TTC549 (cell line): ENCODE results near the gene AJAP1.

ENCODE experiments used
- FAIRE-seq: peaks from 2 replicates; lab custom pipeline; 2012; peaks lifted over from hg19 to GRCh38; lab: Jason Lieb, UNC

Gene AJAP1

DNA sequence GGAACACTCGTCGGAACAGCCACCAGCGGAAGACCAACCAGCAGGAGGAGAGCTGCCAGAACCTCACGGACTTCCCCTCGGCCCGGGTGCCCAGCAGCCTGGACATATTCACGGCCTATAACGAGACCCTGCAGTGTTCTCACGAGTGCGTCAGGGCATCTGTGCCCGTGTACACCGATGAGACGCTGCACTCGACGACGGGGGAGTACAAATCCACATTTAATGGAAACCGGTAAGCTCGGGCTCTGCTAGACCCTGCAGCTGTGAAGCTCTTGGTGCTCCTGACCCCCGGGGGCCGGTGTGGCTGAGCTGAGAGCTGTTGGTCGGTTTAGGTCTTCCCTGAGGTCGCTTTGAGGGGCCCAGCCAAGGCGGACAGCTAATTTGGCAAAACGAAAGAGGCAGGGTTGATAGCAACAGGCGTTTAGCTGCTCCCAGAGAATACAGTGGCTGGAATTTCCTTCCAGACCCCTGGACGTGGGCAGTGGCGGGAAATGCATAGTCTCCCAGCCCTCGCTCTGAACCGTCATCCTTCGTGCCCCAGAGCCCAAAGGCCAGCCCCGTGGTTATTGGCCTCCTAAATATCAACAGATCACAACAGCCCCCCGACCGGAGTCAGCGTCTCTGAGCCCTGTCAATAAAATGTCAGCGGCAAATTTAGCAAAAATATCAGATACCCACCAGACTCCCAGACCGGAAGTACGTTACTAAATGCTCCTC is 118.0 kb downstream of the AJAP1 start:
- no peak for FAIRE-seq

DNA sequence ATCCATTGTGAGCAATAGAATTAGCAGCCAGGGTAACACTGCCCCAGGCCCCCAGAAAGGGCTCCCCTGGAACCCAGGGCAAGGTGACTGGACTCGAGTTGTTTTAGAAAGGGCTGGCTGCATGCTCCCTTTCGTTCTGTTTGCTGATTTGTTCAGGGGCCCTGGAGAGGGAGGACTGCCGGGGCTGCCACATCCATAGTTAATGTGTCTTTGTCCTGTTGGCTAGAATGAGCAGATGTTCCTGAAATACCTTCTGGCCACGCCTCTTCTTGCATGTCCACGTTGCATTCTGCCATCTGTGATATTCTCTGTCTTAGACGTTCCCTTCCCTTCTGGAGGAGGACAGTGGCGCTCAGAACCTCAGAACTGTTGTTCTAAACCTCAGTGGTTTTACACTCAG is 118.8 kb downstream of the AJAP1 start:
- FAIRE-seq: no peak

DNA sequence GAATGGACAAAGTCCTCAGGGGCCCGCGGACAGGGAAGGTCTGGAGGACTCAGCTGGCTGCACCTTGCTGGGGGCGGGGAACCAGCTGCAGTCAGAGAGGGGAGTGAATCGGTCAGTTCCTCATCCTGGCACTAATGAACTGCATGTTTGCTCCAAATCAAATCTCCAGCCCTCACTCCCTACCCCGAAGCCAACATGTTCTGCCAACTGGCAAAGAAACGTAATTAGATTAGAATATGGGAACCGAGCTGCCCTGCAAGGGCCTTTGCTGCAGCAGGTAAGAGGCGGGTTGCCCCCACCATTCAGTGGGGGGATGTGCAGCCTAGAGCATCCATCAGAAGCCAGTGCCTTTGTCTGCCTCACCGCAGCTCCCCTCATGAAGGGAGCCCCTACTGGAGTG is 121.1 kb downstream of the AJAP1 start:
- FAIRE-seq: no peak

DNA sequence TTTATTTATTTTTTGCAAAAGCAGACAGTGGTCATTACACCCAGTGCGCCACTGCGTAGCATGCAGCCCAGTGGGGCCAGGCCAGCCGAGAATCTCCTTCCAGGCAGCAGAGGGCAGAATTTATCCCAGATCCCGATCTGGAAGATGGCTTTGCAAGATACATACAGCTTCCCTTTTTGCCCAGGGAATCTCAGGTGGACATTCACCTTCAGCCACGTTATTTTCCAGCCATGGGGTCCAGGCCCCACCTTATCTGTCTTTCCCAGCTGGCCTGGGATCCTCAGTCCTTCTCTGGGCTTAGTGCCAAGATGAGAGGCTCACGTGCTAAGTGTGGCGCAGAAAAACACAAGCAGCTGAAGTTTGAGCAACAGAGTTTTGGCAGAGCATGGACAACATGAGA is 123.6 kb downstream of the AJAP1 start:
- FAIRE-seq: no peak

DNA sequence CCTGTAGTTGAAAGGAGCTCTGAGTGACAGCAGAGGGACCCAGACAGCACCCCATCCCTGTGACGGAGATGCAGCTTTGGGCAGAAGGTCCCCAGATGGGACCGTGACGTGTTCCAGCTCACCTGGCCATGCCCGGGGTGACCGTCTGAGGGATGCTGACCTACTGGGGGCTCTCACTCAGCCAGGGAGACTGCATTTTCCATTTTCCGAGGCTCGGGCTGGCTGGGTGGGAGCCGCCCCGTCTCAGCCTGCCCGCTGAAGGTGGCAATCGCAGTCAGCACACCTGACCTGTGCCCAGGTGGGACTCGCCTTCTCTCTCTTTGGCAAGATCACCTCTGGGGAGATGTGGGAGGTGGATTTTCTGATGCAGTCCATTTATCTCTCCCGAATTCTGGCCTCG is 127.2 kb downstream of the AJAP1 start:
- FAIRE-seq: no peak

DNA sequence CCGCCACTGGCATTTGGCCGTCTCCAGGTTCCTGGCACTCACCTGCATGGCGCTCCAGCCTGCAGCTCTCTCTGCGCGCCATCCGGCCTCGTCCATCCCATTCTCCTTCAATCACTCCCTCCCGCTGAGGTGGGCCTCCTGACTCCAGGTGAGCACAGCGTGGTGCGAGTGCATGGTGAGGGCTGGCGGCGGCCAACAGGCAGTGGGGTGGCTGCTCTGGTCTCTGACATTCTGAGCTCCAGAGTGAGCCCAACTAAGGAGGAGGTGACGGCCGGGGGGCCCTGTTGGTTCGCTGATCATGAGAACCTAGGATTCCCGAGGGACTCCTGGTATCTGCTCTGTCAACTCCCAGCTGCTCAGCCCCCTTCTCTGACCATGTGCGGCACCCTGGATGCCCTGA is 130.4 kb downstream of the AJAP1 start:
- no peak for FAIRE-seq

DNA sequence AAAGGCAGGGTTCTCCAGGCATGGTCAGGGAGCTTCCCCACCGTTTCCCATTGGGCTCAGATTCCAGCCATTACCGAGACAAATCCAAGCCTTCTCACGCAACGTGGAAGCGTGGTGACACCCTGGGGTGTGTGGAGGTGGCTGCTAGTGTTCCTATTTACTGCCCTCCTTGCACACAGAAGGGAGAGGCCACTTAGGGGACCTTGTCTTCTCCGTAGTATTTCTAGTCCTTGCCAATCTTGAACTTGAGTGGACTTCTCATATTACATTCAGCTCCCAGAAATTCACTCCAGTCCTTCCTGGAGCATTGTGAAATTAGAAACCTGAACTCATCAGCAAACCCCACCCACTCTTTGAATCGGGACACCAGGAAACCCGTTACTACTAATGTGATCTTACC is 131.6 kb downstream of the AJAP1 start:
- FAIRE-seq: no peak

DNA sequence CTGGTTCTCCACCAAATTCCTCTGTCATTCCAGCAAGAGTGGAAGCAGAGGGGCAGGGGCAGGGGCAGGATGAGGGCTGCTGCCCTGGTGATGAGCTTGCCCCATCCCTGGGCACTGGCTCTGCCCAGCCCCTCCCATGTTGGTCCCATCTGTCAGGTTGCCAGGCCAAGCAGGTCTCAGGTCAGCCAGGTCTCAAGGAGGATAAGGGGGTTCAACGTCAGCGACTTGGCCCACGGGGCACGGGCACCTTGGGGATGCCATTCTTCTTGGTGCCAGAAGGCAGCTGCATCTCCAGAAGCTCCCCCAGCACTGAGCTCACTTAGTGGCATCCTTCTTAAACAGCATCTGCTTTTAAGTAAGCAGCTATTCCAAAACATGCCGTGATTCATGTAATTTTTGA is 133.1 kb downstream of the AJAP1 start:
- no peak for FAIRE-seq

DNA sequence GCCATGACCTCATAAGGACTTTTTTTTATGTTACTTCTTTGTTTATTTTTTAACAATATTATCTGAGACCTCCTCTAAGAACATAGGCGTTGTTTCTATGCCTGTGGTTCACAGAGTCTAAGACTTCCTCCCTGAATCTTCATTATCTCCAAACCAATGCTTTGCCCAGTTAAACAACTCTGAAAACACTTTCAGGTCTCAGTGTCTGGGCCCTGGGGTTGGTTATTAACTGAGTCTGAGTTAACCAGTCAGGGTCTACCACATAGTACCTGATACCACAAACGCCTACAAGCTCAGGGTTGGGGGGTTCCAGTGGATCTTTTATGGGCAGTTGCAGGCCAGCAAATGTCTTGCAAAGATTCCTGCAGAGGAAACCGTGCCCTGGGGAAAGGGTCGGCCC is 138.2 kb downstream of the AJAP1 start:
- no peak for FAIRE-seq

DNA sequence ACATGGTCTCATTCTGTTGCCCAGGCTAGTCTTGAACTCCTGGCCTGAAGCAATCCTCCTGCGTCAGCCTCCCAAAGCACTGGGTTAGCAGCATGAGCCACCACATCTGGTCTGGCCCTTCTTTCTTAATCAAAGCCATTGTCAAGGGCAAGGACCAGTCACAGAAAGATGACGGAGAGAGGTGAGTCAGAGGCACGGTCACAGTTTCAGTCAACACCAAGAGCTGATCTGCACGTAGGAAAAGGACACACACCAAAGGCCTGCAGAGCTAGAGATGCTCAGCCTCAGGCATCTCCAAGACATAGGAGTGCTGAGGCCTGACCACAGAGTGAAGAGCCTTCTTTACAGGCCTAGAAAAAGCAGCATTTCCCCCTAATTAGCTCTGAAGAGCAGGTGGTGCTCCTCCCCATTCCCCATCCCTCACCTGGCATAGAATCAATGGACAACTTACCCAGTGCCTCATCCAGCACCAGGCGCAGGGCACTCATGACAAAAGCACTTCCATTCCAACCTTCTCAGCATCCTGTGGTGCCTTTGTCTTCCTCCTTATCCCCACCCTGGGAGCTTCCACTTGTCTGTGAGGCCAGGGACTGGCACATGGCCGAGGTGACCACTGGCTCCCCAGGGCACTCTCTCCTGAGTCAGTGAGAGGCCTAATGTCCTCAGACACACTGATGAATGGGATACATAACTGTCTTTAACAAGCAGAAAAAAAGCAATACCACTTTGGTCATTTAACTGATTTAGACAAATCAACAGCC is 139.8 kb downstream of the AJAP1 start:
- FAIRE-seq: no peak

DNA sequence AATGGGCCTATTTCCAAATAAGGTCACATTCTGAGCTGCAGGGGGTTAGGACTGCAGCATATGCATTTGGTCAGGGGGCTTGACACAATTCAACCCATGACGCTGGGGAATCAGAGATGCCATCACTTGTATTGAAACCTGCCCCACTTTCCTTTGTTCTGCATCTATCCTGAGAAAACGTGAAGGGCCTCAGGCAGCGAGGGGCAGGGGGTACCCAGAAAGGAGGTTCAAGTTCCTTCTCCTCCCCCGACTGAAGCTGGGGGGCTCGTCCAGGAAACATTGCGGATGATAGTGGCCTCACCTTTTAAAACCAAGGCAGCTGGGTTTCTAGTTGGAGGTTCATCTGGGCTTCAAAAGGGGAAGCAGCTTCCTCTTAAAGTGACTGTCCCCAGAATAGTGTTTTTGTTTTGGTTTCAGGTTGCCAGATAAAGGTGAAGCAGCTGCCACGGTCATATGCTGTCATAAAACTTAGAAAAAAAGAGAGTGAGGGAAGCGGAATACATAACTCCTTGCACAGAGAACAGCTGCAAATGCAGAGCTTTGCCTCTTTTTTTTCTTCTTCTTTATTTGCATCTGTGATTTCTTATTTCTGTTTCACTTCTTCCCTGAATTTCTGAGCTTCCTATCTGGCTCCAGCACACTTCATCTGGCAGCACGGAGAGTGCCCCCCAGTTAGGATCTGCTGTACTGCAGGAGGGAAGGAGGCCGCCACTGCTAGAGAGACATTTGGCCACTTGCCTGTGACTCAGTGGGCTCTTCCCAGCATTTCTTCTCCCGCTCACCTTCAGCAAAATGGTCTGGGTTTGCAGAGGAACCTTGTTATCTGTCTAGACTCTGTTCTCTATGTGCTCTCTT is 142.0 kb downstream of the AJAP1 start:
- no peak for FAIRE-seq

DNA sequence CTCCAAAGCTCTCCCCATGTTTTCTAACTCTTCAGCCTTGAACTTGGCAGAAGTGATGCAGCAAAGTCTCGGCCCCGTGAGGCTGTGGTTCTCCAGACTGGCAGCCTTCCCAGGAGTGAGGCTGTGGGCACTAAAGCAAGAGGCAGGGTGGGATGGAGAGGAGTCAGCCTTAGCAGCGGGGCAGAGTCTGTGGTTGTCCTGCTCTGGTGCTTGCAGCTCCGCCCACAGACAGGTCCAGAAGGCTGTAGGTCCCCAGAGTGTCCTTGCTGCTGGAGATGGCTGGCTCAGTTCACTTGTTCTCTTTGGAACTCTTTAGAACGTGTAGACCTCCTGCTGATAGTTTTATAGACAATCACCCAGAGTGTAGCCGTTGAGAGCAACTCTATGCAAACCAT is 142.6 kb downstream of the AJAP1 start:
- no peak for FAIRE-seq

DNA sequence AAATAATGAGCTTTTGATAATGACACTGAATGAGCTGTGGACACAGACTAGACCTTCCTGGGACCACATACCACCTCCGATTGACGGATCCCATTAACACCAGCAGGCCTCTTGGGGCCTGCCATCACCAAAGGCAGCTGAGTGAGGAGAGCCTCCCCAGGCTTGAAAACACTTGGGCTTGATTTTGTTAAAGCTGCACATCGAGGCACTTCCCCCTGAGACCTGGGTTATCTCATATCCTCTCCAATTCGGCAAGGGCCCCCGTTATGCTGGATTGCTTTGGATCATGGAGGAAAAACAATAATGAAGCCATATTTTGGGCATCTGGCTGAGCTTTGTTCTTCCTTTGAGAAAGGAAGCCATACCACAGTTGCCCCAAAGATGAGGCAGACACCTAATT is 143.0 kb downstream of the AJAP1 start:
- no peak for FAIRE-seq

DNA sequence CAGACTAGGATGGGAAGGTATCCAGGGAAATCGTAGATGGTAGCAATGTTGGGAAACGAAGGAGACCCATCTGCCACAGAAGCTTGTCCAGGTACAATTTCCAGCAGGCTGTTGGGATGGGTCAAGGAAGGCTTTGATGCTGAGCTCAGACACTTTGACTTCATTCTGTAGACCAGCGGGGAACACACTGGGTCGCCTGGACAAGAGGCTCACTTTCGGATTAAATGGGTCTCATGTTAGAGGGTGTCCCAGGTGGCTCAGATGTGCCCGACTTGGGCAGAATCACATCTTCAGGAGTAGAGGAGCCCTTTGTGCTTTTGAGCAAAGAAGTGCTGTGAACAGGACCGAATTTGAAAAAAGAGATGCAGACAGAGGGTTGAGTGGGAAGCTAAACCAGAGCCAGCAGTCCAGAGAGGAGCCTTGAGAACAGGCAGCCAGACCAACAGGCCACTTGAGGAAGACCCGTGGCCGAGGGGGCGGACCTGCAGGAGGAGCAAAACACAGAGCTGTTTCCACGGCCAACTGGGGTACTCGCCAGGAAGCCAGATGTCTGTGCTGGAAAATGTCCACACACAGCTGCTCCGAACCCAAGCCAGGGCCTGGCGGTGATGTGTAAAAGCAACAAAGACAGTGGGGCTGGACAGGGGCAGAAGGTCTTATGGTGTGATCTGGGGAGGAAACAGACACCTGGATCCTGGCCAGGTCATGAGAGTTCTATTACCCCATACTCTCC is 146.9 kb downstream of the AJAP1 start:
- no peak for FAIRE-seq

DNA sequence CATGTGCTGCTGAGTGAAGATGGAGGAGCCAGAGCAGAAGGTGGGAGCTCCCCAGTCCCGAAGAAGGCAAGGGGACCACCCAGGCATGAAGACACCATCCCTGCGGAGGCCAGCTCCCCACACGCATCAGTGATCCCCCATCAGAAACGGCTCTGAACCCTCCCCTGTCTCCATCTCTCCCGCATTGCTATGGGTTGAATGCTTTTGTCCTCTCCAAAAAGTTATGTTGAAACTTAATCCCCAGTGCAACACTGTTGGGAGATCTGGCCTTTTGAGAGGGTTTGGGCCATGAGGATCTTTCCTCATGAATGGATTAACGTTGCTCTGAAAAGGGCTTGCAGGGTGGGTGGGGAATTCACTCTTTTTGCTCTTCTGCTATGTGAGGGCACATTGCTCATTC is 147.6 kb downstream of the AJAP1 start:
- FAIRE-seq: no peak

DNA sequence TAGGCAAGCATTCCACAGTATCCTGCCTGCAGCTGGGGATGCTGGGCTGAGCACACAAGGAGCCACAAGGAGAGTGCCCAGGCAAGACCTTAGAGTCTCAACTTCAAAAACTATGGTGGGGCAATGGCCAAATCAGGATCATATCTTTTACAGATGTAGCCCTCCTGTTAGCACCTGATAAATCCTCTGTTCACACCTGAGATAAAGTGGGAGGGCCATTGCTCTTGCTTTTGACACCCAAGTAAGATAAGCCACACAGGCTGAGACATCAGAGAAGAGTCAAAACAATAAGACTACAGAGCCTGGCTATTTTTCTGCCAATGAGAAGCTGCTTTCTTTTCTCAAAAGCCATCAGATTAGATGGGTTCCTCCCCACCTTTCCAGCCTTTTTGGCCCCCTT is 148.9 kb downstream of the AJAP1 start:
- no peak for FAIRE-seq

DNA sequence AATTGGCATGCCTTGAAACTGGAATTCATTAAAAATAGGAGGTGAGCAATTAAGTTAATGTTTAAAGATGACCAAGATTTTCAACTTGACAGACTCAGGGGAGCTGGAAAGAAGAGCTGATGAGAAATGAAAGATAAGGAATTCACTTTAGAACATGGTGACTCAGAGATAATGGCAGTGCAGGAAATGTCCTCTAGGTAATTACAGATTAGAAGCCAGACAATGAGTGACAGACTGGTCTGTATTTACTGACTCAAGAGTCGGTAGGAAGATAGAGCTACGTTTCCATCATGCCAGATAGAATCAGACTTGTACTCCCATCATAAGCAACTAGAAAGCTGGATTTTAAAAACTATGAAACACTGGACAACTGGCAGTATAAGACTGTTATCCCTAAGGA is 151.6 kb downstream of the AJAP1 start:
- no peak for FAIRE-seq

DNA sequence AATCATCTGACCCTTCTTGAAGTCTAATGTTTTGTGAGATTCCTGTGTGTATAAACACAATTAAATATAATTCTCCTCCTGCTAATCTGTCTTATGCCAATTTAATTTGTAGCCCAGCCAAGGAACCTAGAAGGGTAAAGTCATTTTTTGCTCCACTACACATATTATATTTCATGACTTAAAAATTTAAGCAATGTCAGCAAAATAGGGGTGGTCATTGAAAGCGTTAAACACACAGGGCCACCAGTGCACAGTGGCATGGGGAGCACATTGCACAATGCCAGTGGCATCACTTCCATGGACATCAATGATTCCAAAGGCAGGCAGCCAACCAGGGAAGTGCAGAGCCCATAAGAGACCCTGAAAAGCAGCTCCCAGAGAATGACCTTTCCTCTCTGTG is 166.1 kb downstream of the AJAP1 start:
- no peak for FAIRE-seq

DNA sequence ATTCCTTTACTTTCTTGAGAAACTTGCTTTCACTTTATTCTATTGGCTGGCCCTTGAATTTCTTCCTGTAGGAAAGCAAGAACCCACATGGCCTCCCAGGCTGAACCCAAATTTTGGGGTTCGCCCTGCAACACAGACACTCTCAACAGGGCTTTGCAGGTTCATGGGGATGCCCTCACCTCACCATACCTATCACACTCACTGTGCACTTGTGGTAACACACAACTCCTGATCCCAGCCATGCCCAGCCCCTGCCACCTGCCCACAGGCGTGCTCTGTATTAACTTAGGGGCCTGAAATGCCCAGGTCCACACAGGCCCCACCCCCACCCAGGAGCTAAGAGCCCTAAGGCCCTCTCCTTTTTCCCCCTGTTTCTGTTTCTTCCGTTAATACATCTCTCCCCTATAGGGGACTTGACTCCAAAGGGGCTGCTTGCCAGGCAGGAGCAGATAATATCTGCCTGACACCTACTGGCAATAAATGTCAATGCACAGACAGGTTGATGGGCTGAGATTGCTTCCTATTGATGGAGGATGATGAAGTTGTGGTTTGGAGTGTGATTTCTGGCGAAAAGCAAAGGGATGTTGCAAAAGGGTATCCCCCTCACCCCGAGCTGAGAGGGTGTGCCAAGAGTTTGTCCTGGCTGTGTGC is 171.5 kb downstream of the AJAP1 start:
- no peak for FAIRE-seq

DNA sequence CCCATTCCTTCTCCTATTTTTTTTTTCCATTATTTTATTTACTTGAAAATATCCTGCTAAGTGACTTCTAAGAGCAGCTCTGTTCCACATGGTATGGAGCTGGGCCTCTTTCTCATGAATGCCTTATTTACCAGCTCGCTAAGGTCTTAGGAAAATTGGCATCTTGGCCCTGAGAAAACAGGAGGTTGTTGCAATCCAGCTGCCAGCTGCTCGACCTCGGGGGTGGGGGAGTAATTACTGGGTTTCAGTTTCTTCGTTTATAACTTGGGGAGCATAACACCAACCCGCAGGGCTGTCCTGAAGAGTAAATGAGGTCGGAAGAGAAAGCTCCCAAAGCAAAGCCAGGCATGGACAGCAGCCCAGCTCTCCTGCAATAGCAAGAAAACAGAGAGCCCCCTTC is 176.3 kb downstream of the AJAP1 start:
- no peak for FAIRE-seq

DNA sequence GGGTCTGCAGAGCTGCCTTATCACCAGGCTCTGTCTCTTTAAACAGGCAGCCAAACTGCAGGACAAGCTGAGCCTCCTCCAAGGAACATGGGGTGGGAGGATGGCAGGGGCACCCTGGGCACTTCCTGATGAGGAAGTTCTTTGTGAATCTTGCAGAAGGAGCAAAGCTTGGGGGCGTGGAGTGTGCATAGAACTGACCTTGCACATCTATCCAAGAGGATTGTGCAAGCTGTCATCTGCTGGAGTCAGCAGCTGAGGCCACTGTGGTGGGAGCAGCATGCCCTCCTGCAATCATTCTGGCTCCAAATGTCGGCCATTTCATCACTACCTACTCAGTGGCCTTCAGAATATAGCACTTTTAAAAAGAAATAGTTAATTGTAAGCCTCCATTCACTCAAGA is 182.2 kb downstream of the AJAP1 start:
- FAIRE-seq: no peak

DNA sequence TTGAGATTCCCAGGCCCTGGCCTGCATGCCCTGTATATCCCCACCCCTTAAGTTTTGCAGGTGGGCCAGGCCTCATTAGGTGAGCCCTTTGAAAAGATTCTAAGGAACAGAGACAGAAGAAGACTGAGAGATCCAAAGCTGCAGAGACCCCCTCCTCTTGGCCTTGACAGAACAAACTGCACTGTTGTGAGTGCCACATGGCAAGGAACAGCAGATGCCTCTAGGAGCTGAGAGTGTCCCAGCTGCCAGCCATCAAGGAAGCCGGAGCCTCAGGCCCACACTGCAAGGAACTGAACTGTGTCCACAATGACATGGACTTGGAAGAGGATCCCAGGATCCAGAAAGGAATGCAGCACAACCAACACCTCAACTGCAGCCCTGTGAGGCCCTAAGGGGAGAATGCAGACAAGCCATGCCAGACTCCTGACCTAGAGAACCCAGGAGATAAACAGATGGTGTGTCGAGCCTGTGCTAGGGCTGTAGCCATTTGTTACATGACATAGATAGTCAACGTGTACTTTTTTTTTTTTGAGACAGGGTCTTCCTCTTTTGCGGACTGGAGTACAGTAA is 182.7 kb downstream of the AJAP1 start:
- FAIRE-seq: no peak
